Uterus (tissue), 4 donors: Measurements from ENCODE around the gene NISCH. TPM values are rescaled to one million over a fixed set of nuclear protein-coding genes. Genes with fewer than 3 reads are reported as not detected.

Experiments used
- DNase-seq, 2 donors: peaks; one replicate each; pipeline ENCODE4 v3.0.0-alpha.2; 2019 to 2020
- H3K27ac ChIP-seq, 2 donors: fragments of 200-600 bp; sonication (generic); 1 replicate in 1 of 2; 2 replicates in 1 of 2; pipeline ENCODE4 v1.5.1; 2016 to 2018
- H3K27me3 ChIP-seq, 2 donors: fragments of 200-600 bp; sonication (generic); one replicate each; pipeline ENCODE4 v1.5.1; 2018 to 2019; ENCODE audit warnings: control low read depth in 1 of 2
- H3K36me3 ChIP-seq, 2 donors: fragments of 200-600 bp; sonication (generic); one replicate each; pipeline ENCODE4 v1.5.1; 2019; ENCODE audit warnings: control low read depth in 1 of 2
- H3K4me1 ChIP-seq, 2 donors: fragments of 200-600 bp; sonication (generic); one replicate each; pipeline ENCODE4 v1.5.1; 2018 to 2019; ENCODE audit warnings: control low read depth in 1 of 2
- H3K4me3 ChIP-seq, 2 donors: fragments of 200-600 bp; sonication (generic); 1 replicate in 1 of 2; 2 replicates in 1 of 2; pipeline ENCODE4 v1.5.1; 2018 to 2019; ENCODE audit warnings: mild to moderate bottlenecking in 1 of 2
- H3K9me3 ChIP-seq, 2 donors: fragments of 200-600 bp; sonication (generic); one replicate each; pipeline ENCODE4 v1.5.1; 2019; ENCODE audit warnings: control low read depth in 1 of 2
- POLR2A ChIP-seq, 2 donors: fragments of 450-650 bp; IDR thresholded peaks; one replicate each; pipeline ENCODE4 v1.6.1; 2016; ENCODE audit warnings: antibody characterized with exemption in 2 of 2, mild to moderate bottlenecking in 1 of 2, moderate library complexity in 1 of 2
- intact Hi-C: fragments of 100-400 bp; cut with DNase I; formaldehyde crosslinking; loops from one replicate; pipeline ENCODE4 v1.15.1; 2023; ENCODE audit warnings: low total_unique reads
- total RNA-seq, 4 donors: library from RNA; depleted of rRNA in 3 of 4; stranded (reverse); fragments of >200 nt in 3 of 4; gene quantifications; one replicate each; pipeline versions ENCODE4 v1.1.0 to v1.2.4, GENCODE V29; 2014 to 2023
- TF ChIP-seq, protein P1 (sequence below), 4 experiments: fragments of 200-600 bp in 2 of 4; fragments of 450-650 bp in 2 of 4; sonication (generic) in 2 of 4; IDR thresholded peaks; one replicate each; pipeline ENCODE4 v1.5.1; 2016 to 2019; ENCODE audit warnings: antibody characterized with exemption in 4 of 4, mild to moderate bottlenecking in 2 of 4, moderate library complexity in 1 of 4
- donor health status: DM: yes; HTN: yes; CAD: no.

NISCH gene
- total RNA-seq, 4 donors from 2014 or later: 50.0 to 157 (median 114) TPM

DNA sequence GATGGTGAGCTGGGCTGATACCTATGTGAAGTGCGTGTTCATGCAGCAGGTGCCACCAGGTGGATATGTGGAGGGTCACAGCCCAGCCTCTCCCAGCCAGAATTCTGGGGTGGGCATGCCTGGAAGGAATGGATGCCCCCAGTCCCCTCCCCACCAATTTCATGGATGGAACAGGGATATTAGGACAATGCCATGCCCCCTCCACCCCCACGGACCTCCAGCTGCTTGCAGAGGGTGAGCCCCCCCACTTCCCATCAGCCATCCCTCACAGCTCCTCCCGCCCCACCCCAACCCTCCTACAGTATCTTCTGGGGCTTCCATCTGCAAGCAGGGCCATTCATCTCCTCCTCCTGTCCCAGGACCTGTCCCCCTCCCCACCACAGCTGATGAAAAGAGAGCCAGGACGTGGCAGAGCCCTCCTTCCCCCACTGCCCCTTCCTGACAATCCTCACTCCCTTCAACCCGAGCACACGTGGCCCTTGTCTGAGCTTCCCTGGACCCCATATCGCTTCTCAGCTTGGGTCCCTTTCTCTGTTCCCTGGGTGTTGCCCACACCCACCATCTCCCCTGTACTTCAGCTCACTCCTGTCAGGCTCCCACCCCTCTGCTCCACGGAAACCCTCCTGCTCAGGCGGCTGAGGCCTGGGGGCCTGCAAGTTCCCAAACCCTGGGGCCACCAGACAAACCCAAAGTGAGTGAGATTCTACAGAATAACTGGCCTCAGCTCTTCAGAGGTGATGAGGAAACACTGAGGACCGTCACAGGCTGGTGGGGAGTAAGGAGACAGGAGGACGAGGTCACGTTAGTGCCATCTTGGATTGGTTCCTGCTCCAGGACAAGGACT, 7.7 kb upstream of the NISCH start:
- intact Hi-C loops: no loop called here

DNA sequence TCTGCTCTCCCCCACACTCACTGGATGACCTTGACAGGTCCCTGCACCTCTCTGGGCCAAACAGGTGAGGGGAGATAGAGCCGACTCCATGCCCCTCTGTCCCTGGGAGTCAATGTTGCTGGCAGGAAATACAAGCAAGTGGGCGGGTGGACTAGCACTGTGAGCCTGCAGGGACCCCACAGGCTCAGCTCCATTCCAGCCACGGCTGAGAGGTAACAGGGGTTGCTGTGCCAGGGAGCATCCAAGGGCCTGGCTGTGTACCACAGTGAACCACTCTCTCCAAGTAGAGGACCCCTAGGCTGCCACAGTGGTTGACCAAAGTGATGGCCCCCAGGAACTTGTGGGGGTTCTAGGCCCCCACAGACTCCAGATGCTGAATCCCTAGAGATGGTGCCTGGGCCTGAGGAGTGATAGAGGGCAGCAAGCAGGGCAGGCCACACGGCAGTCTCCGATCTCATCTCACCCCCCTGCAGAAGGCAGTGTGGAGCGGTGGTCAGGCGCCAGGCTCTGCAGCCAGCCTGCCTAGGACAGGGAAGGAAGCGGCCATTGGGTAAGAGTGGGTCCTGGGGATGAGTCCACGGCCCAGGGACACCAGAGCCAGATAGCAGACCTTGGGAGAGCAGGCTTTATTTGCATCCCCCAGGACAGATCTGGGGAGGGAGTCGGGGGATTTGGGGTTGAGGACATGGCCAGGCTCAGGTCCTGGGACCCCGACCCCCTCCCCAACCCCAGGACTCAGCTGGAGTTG, 4.7 kb upstream of the NISCH start:
- Histone ChIP-seq H3K36me3 (no peaks in the 10 kb centered on the region), H3K4me3 (no peak overlapping the region), H3K27me3 (no peaks in the 10 kb centered on the region), H3K9me3 (no peaks in the 10 kb centered on the region), H3K4me1 (no peaks in the 10 kb centered on the region), H3K27ac (no peak overlapping the region)
- intact Hi-C loops: no loop called here
- DNase-seq: no peak
- no peak for TF ChIP-seq POLR2A (IDR thresholded peaks at IDR 0.05)
- TF ChIP-seq, protein P1, sequence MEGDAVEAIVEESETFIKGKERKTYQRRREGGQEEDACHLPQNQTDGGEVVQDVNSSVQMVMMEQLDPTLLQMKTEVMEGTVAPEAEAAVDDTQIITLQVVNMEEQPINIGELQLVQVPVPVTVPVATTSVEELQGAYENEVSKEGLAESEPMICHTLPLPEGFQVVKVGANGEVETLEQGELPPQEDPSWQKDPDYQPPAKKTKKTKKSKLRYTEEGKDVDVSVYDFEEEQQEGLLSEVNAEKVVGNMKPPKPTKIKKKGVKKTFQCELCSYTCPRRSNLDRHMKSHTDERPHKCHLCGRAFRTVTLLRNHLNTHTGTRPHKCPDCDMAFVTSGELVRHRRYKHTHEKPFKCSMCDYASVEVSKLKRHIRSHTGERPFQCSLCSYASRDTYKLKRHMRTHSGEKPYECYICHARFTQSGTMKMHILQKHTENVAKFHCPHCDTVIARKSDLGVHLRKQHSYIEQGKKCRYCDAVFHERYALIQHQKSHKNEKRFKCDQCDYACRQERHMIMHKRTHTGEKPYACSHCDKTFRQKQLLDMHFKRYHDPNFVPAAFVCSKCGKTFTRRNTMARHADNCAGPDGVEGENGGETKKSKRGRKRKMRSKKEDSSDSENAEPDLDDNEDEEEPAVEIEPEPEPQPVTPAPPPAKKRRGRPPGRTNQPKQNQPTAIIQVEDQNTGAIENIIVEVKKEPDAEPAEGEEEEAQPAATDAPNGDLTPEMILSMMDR (IDR thresholded peaks at IDR 0.05): no peak

More for the DNA sequence above, 7.7 kb upstream of the NISCH start:
- Histone ChIP-seq H3K36me3 (no peaks in the 10 kb centered on the region), H3K4me1 (no peaks in the 10 kb centered on the region), H3K27me3 (no peaks in the 10 kb centered on the region), H3K27ac (no peak overlapping the region), H3K4me3 (no peak overlapping the region), H3K9me3 (no peaks in the 10 kb centered on the region)
- no peak for DNase-seq
- TF ChIP-seq POLR2A (IDR thresholded peaks at IDR 0.05): no peak
- TF ChIP-seq, protein P1 (IDR thresholded peaks at IDR 0.05): no peak

DNA sequence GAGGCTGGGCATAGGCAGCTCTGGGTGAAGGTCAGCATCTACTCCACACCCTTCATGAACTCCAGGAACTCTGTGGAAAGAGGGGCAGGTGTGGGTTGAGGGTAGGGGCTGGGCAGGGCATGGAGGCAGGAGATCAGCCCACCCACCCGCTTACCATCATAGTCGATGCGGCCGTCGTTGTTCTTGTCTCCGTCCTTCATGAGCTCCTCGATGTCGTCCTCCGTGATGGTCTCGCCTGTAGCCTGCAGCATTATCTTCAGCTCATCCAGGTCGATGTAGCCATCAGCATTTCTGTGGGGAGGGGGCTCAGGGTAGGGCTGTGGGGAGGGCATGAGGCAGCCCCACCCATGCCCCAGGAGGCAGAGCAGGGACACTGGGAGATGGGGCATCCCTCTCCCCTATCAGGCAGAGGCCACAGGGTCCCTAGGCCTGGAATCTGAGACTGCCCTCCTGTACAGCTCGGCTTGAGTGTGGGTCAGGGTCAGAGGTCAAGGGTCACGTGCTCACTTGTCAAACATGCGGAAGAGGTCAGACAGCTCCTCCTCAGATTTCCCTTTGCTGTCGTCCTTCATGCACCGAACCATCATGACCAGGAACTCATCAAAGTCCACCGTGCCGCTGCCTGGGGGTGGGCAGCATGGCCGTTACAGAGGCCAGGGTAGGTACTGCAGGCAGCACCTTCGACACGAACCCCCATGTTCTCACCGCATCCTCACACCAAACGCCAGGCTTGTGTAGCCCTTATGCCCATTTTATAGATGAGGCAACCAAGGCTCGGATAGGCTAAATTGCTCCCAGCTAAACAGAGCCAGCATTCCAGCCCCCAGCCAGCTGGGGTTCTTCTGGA, 3.9 kb upstream of the NISCH start:
- no peaks in the 10 kb centered on the region for H3K9me3 ChIP-seq
- DNase-seq: no peak
- no peak overlapping the region for H3K4me3 ChIP-seq
- H3K36me3 ChIP-seq: no peaks in the 10 kb centered on the region
- intact Hi-C loops: no loop called here
- no peaks in the 10 kb centered on the region for H3K27me3 ChIP-seq
- peaks cover 0 to 2% of the 10 kb centered on the region in 2 donors for H3K4me1 ChIP-seq
- no peak overlapping the region for H3K27ac ChIP-seq
- no peak for TF ChIP-seq POLR2A (IDR thresholded peaks at IDR 0.05)
- TF ChIP-seq, protein P1 (IDR thresholded peaks at IDR 0.05): no peak

DNA sequence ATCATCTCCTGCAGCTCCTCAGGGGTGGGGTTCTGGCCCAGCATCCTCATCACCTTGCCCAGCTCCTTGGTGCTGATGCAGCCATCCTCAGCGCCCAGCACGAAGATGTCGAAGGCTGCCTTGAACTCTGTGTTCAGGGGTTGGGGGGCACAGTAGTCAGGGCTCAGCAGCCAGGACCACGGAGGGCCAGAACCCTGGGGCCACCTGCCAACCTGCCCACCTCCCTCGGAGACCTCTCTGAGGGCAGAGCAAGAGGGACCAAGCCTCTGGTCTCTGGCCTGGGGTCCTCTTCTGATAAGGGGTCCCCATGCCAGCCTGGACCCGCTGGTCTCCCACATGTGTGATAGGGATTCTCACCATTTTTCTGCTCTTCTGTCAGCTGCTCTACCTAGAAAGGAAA, 3.3 kb upstream of the NISCH start:
- no peaks in the 10 kb centered on the region for H3K9me3 ChIP-seq
- no peaks in the 10 kb centered on the region for H3K36me3 ChIP-seq
- H3K4me3 ChIP-seq: no peak overlapping the region
- no peaks in the 10 kb centered on the region for H3K27me3 ChIP-seq
- intact Hi-C loops: no loop called here
- TF ChIP-seq, protein P1 (IDR thresholded peaks at IDR 0.05): no peak
- no peak for TF ChIP-seq POLR2A (IDR thresholded peaks at IDR 0.05)
- DNase-seq: no peak
- no peak overlapping the region for H3K27ac ChIP-seq
- peaks cover 0 to 7% of the 10 kb centered on the region in 2 donors for H3K4me1 ChIP-seq
